CD4-positive, alpha-beta memory T cell (primary cell): ENCODE data around the gene STX7. TPM values are rescaled to one million over a fixed set of nuclear protein-coding genes. Genes with fewer than 3 reads are reported as not detected.

Experiments used
- CTCF ChIA-PET: fragments of 350-600 bp; sonication (Branson Sonifier 250); formaldehyde crosslinking; loops from one replicate; lab custom pipeline; 2021; ENCODE audit warnings: inconsistent platforms; ENCODE audit not compliant: partially characterized antibody; lab: Charles Lee
- POLR2A ChIA-PET: fragments of 350-600 bp; sonication (Branson Sonifier 250); formaldehyde crosslinking; loops from one replicate; lab custom pipeline; 2021; ENCODE audit not compliant: partially characterized antibody; lab: Charles Lee
- DNase-seq, 5 donors: peaks; one replicate each; pipeline versions ENCODE4 v3.0.0 to v3.0.0-alpha.2; 2020 to 2022; ENCODE audit warnings: mixed read lengths in 1 of 5
- H3K27ac ChIP-seq: one replicate; pipeline ENCODE4 v1.7.0; 2013; ENCODE audit warnings: low read depth, low read length
- H3K27me3 ChIP-seq: 2 replicates; pipeline ENCODE4 v1.7.0; 2013; ENCODE audit warnings: mild to moderate bottlenecking, low read length, moderate library complexity; ENCODE audit not compliant: insufficient read depth
- H3K36me3 ChIP-seq: 2 replicates; pipeline ENCODE4 v1.7.0; 2013; ENCODE audit warnings: mild to moderate bottlenecking, low read length, moderate library complexity; ENCODE audit not compliant: insufficient read depth
- H3K4me1 ChIP-seq: 2 replicates; pipeline ENCODE4 v1.7.0; 2013; ENCODE audit warnings: mild to moderate bottlenecking, low read length, moderate library complexity; ENCODE audit not compliant: insufficient read depth
- H3K4me3 ChIP-seq, 2 donors: one replicate each; pipeline ENCODE4 v1.7.0; 2013; ENCODE audit warnings: low read length in 2 of 2, mild to moderate bottlenecking in 1 of 2
- H3K9me3 ChIP-seq, 2 donors: one replicate each; pipeline ENCODE4 v1.7.0; 2013; ENCODE audit warnings: low read length in 2 of 2, control low read depth in 1 of 2; ENCODE audit not compliant: control insufficient read depth in 1 of 2
- H3K27ac Mint-ChIP-seq, 7 donors: one replicate each; pipeline ENCODE4 v1.8.0; 2020 to 2021; ENCODE audit warnings: mixed read lengths in 7 of 7, mild to moderate bottlenecking in 6 of 7, inconsistent platforms in 3 of 7, moderate library complexity in 3 of 7
- H3K27me3 Mint-ChIP-seq, 2 donors: one replicate each; pipeline ENCODE4 v1.8.0; 2020 to 2021; ENCODE audit warnings: mixed read lengths in 2 of 2
- H3K36me3 Mint-ChIP-seq, 2 donors: one replicate each; pipeline ENCODE4 v1.8.0; 2020 to 2021; ENCODE audit warnings: mixed read lengths in 2 of 2, inconsistent platforms in 1 of 2, mild to moderate bottlenecking in 1 of 2
- H3K4me1 Mint-ChIP-seq, 4 donors: one replicate each; pipeline ENCODE4 v1.8.0; 2020 to 2021; ENCODE audit warnings: mixed read lengths in 4 of 4, mild to moderate bottlenecking in 1 of 4
- H3K4me3 Mint-ChIP-seq, 8 donors: one replicate each; pipeline ENCODE4 v1.8.0; 2020 to 2021; ENCODE audit warnings: mixed read lengths in 8 of 8, mild to moderate bottlenecking in 7 of 8, moderate library complexity in 6 of 8, inconsistent platforms in 3 of 8
- H3K9me3 Mint-ChIP-seq, 8 donors: one replicate each; pipeline ENCODE4 v1.8.0; 2020 to 2021; ENCODE audit warnings: mixed read lengths in 8 of 8, mild to moderate bottlenecking in 5 of 8, inconsistent platforms in 3 of 8, moderate library complexity in 1 of 8
- intact Hi-C: fragments of 100-400 bp; cut with micrococcal nuclease; formaldehyde crosslinking; loops from one replicate; pipeline ENCODE4 v1.15.1; 2023
- polyA plus RNA-seq, 2 donors: library from polyadenylated mRNA; unstranded; fragments of 300-500 nt; fragmentation: Illumina TruSeq; gene quantifications; one replicate each; pipeline ENCODE4 v1.2.3, GENCODE V29; 2021
- total RNA-seq, 2 experiments: library from RNA; stranded (reverse); gene quantifications; one replicate each; pipeline ENCODE4 v1.2.3, GENCODE V29; 2021

Gene STX7
- total and polyA plus RNA-seq, 4 experiments from 2014 or later = 8.2 to 22.7 (median 18.8) TPM

GRCh38 chr6:132446855-132447241 is 66.1 kb downstream of the STX7 start:
- H3K27ac ChIP-seq = no peak overlapping the region
- intact Hi-C loops = no loop called here
- no peak overlapping the region for H3K4me3 ChIP-seq
- POLR2A ChIA-PET = no interaction called here
- no peaks in the 10 kb centered on the region for H3K27me3 ChIP-seq
- no peaks in the 10 kb centered on the region for H3K36me3 ChIP-seq
- H3K9me3 Mint-ChIP-seq = peaks cover 0 to 26% (median 14%) of the 10 kb centered on the region in 8 donors
- H3K4me1 Mint-ChIP-seq = no peaks in the 10 kb centered on the region
- H3K36me3 Mint-ChIP-seq = peaks cover 16% of the 10 kb centered on the region in 2 donors
- no peaks in the 10 kb centered on the region for H3K27me3 Mint-ChIP-seq
- CTCF ChIA-PET = no interaction called here
- DNase-seq = no peak
- no peaks in the 10 kb centered on the region for H3K9me3 ChIP-seq
- H3K4me3 Mint-ChIP-seq = no peak overlapping the region
- H3K4me1 ChIP-seq = no peaks in the 10 kb centered on the region
- H3K27ac Mint-ChIP-seq = no peak overlapping the region

- Mint-ChIP-seq H3K4me3 (no peak overlapping the region), H3K9me3 (peaks cover 2 to 31% (median 20%) of the 10 kb centered on the region in 8 donors), H3K36me3 (peaks cover 11 to 12% of the 10 kb centered on the region in 2 donors), H3K27me3 (no peaks in the 10 kb centered on the region), H3K27ac (no peak overlapping the region), H3K4me1 (no peaks in the 10 kb centered on the region)
- no peak for DNase-seq
- Histone ChIP-seq H3K36me3 (no peaks in the 10 kb centered on the region), H3K9me3 (peaks cover 0 to 4% of the 10 kb centered on the region in 2 donors), H3K4me1 (no peaks in the 10 kb centered on the region), H3K27ac (no peak overlapping the region), H3K27me3 (no peaks in the 10 kb centered on the region), H3K4me3 (no peak overlapping the region)
- ChIA-PET POLR2A (no interaction called here), CTCF (no interaction called here)
- intact Hi-C loops = no loop called here
Measured at GRCh38 chr6:132446141-132446854, 66.6 kb downstream of the STX7 start.

GRCh38 chr6:132445201-132445951 is 67.5 kb downstream of the STX7 start:
- Histone ChIP-seq H3K36me3 (no peaks in the 10 kb centered on the region), H3K4me1 (no peaks in the 10 kb centered on the region), H3K4me3 (no peak overlapping the region), H3K27ac (no peak overlapping the region), H3K9me3 (peaks cover 0 to 4% of the 10 kb centered on the region in 2 donors), H3K27me3 (no peaks in the 10 kb centered on the region)
- Mint-ChIP-seq H3K36me3 (peaks cover 1 to 6% of the 10 kb centered on the region in 2 donors), H3K27me3 (no peaks in the 10 kb centered on the region), H3K4me3 (no peak overlapping the region), H3K9me3 (peaks cover 5 to 38% (median 24%) of the 10 kb centered on the region in 8 donors), H3K27ac (no peak overlapping the region), H3K4me1 (no peaks in the 10 kb centered on the region)
- CTCF ChIA-PET = interaction anchor here (1.0 kb wide), 1 partner anchor 39 kb away, joined by 3 read pairs; no protein-coding TSS in a partner anchor
- POLR2A ChIA-PET = no interaction called here
- intact Hi-C loops = no loop called here
- no peak for DNase-seq

- Mint-ChIP-seq H3K4me3 (no peak overlapping the region), H3K4me1 (no peaks in the 10 kb centered on the region), H3K9me3 (peaks cover 5 to 41% (median 24%) of the 10 kb centered on the region in 8 donors), H3K27me3 (no peaks in the 10 kb centered on the region), H3K27ac (no peak overlapping the region), H3K36me3 (peaks cover 0 to 5% of the 10 kb centered on the region in 2 donors)
- Histone ChIP-seq H3K4me1 (no peaks in the 10 kb centered on the region), H3K27me3 (no peaks in the 10 kb centered on the region), H3K36me3 (no peaks in the 10 kb centered on the region), H3K4me3 (no peak overlapping the region), H3K27ac (no peak overlapping the region), H3K9me3 (peaks cover 0 to 4% of the 10 kb centered on the region in 2 donors)
- ChIA-PET POLR2A (no interaction called here), CTCF (no interaction called here)
- intact Hi-C loops = no loop called here
- no peak for DNase-seq
Measured at GRCh38 chr6:132443206-132443605, 69.7 kb downstream of the STX7 start.

GRCh38 chr6:132430110-132430509 is 82.8 kb downstream of the STX7 start:
- no peak overlapping the region for H3K4me3 ChIP-seq
- intact Hi-C loops = no loop called here
- CTCF ChIA-PET = no interaction called here
- no peak overlapping the region for H3K4me3 Mint-ChIP-seq
- H3K27me3 Mint-ChIP-seq = peaks cover 7 to 18% of the 10 kb centered on the region in 2 donors
- H3K4me1 Mint-ChIP-seq = no peaks in the 10 kb centered on the region
- no peaks in the 10 kb centered on the region for H3K4me1 ChIP-seq
- POLR2A ChIA-PET = no interaction called here
- peaks cover 0 to 11% (median under 1%) of the 10 kb centered on the region in 8 donors for H3K9me3 Mint-ChIP-seq
- H3K36me3 ChIP-seq = no peaks in the 10 kb centered on the region
- H3K9me3 ChIP-seq = no peaks in the 10 kb centered on the region
- H3K27ac ChIP-seq = no peak overlapping the region
- no peak overlapping the region for H3K27ac Mint-ChIP-seq
- no peaks in the 10 kb centered on the region for H3K36me3 Mint-ChIP-seq
- no peaks in the 10 kb centered on the region for H3K27me3 ChIP-seq
- DNase-seq = no peak

- H3K27me3 Mint-ChIP-seq = peaks cover 5 to 8% of the 10 kb centered on the region in 2 donors
- H3K36me3 Mint-ChIP-seq = no peaks in the 10 kb centered on the region
- Histone ChIP-seq H3K27me3 (no peaks in the 10 kb centered on the region), H3K27ac (no peak overlapping the region), H3K9me3 (no peaks in the 10 kb centered on the region), H3K4me3 (no peak overlapping the region), H3K36me3 (no peaks in the 10 kb centered on the region), H3K4me1 (no peaks in the 10 kb centered on the region)
- no peak overlapping the region for H3K27ac Mint-ChIP-seq
- ChIA-PET CTCF (no interaction called here), POLR2A (no interaction called here)
- H3K4me3 Mint-ChIP-seq = no peak overlapping the region
- H3K9me3 Mint-ChIP-seq = peaks cover 0 to 51% (median 22%) of the 10 kb centered on the region in 8 donors
- DNase-seq = no peak
- H3K4me1 Mint-ChIP-seq = no peaks in the 10 kb centered on the region
- intact Hi-C loops = no loop called here
Measured at GRCh38 chr6:132425176-132425575, 87.7 kb downstream of the STX7 start.

GRCh38 chr6:132423839-132424238 is 89.1 kb downstream of the STX7 start:
- intact Hi-C loops = no loop called here
- no peaks in the 10 kb centered on the region for H3K36me3 Mint-ChIP-seq

More at GRCh38 chr6:132423839-132424238, 89.1 kb downstream of the STX7 start:
- Mint-ChIP-seq H3K4me1 (no peaks in the 10 kb centered on the region), H3K27me3 (peaks cover 2 to 6% of the 10 kb centered on the region in 2 donors), H3K9me3 (peaks cover 0 to 51% (median 24%) of the 10 kb centered on the region in 8 donors), H3K4me3 (no peak overlapping the region), H3K27ac (no peak overlapping the region)
- no peaks in the 10 kb centered on the region for H3K27me3 ChIP-seq
- CTCF ChIA-PET = no interaction called here
- no peak overlapping the region for H3K27ac ChIP-seq
- H3K36me3 ChIP-seq = no peaks in the 10 kb centered on the region
- DNase-seq = no peak
- H3K4me1 ChIP-seq = no peaks in the 10 kb centered on the region
- H3K9me3 ChIP-seq = no peaks in the 10 kb centered on the region
- H3K4me3 ChIP-seq = no peak overlapping the region
- POLR2A ChIA-PET = no interaction called here
